ENCODE data around the gene NUDT3. TPM values are rescaled to one million over a fixed set of nuclear protein-coding genes. Genes with fewer than 3 reads are reported as not detected.
"Not testable (repeated sequence)": the region's sequence is repeated elsewhere in the genome, so short reads cannot be mapped to it uniquely, and the experiment has no call there.

The NUDT3 gene
- 10 to 100 TPM; 17.9 to 21.2 (median 20.2) TPM for polyA plus RNA-seq (ENCODE audit: insufficient read length in 4 of 4)

- peak; percentile 94 to 96 (median 95) for DNase-seq (ENCODE audit: low read depth in 4 of 4, low spot score in 3 of 4)
These were observed at the start of gene NUDT3 for GRCh38 chr6:34392497-34393190. Gene NUDT3 (minus strand): TSS chr6:34392669. CDS start chr6:34392362, 307 bp downstream.

GRCh38 chr6:34441526-34441925, 49.1 kb upstream of the NUDT3 start:
- no peak for DNase-seq (ENCODE audit: low read depth in 4 of 4, low spot score in 3 of 4)

GRCh38 chr6:34439442-34439841, 47.0 kb upstream of the NUDT3 start:
- no peak for DNase-seq (ENCODE audit: low read depth in 4 of 4, low spot score in 3 of 4)

- no peak for DNase-seq (ENCODE audit: low read depth in 4 of 4, low spot score in 3 of 4)
These were observed 46.2 kb upstream of the NUDT3 start for GRCh38 chr6:34438705-34439104.

- no peak for DNase-seq (ENCODE audit: low read depth in 4 of 4, low spot score in 3 of 4)
These were observed 45.1 kb upstream of the NUDT3 start for GRCh38 chr6:34437644-34437970.

GRCh38 chr6:34436803-34437643, 44.6 kb upstream of the NUDT3 start:
- DNase-seq (ENCODE audit: low read depth in 4 of 4, low spot score in 3 of 4): no peak

- no peak for DNase-seq (ENCODE audit: low read depth in 4 of 4, low spot score in 3 of 4)
These were observed 43.4 kb upstream of the NUDT3 start for GRCh38 chr6:34435916-34436315.

- peak; percentile 86 to 91 (median 89) for DNase-seq (ENCODE audit: low read depth in 4 of 4, low spot score in 3 of 4)
These were observed 33.3 kb upstream of the NUDT3 start, which contains the start of gene RPS10 for GRCh38 chr6:34425498-34426410. Gene RPS10 (minus strand): TSS chr6:34426069. CDS start chr6:34425221, 848 bp downstream.

GRCh38 chr6:34425132-34425497, 32.6 kb upstream of the NUDT3 start:
- no peak for DNase-seq (ENCODE audit: low read depth in 4 of 4, low spot score in 3 of 4)

GRCh38 chr6:34424200-34425131, 32.0 kb upstream of the NUDT3 start:
- no peak for DNase-seq (ENCODE audit: low read depth in 4 of 4, low spot score in 3 of 4)

GRCh38 chr6:34423254-34423653, 30.8 kb upstream of the NUDT3 start:
- no peak for DNase-seq (ENCODE audit: low read depth in 4 of 4, low spot score in 3 of 4)

GRCh38 chr6:34418367-34418766, 25.9 kb upstream of the NUDT3 start:
- no peak for DNase-seq (ENCODE audit: low read depth in 4 of 4, low spot score in 3 of 4)

- DNase-seq (ENCODE audit: low read depth in 4 of 4, low spot score in 3 of 4): no peak
These were observed 24.5 kb upstream of the NUDT3 start for GRCh38 chr6:34416877-34417371.

GRCh38 chr6:34414999-34415858, 22.8 kb upstream of the NUDT3 start:
- DNase-seq (ENCODE audit: low read depth in 4 of 4, low spot score in 3 of 4): no peak

- DNase-seq (ENCODE audit: low read depth in 4 of 4, low spot score in 3 of 4): no peak
These were observed 20.3 kb upstream of the NUDT3 start for GRCh38 chr6:34412643-34413214.

- no peak for DNase-seq (ENCODE audit: low read depth in 4 of 4, low spot score in 3 of 4)
These were observed 19.5 kb upstream of the NUDT3 start for GRCh38 chr6:34412016-34412415.

- DNase-seq (ENCODE audit: low read depth in 4 of 4, low spot score in 3 of 4): not testable (repeated sequence)
These were observed 15.4 kb upstream of the NUDT3 start for GRCh38 chr6:34407915-34408314.

- DNase-seq (ENCODE audit: low read depth in 4 of 4, low spot score in 3 of 4): no peak
These were observed 4.0 kb upstream of the NUDT3 start for GRCh38 chr6:34396518-34396917.

Data from right renal pelvis (tissue), 4 donors.